Measurements from ENCODE around the gene POU2F3. TPM values are rescaled to one million over a fixed set of nuclear protein-coding genes. Genes with fewer than 3 reads are reported as not detected.

POU2F3 gene
- total RNA-seq, 1 donor from 2014 or later: 0.19 TPM

GRCh38 chr11:120344302-120345004 lies 104.5 kb downstream of the POU2F3 start:
- ATAC-seq (no peak), DNase-seq (ENCODE audit: missing footprints) (no peak)
- intact Hi-C loops (cut with DNase I): no loop called here

DNA sequence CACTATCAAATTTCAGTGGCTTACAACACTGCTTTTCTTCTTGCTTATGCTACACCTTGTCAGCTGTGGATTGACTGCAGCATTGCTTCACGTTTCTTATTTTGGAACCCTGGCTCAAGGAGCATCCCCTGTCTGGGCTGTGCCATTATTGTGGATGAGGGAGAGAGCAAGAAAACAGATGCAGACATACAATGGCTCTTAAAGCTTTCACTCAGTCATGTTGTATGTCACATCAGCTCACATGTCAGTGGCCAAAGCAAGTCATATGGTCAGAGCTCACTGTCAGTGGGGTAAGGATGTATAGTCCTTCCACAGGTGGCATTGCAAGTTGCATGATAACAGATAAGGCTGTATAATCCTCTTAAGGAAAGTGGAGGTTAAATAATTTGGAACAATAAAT lies 106.3 kb downstream of the POU2F3 start:
- ATAC-seq (no peak), DNase-seq (ENCODE audit: missing footprints) (no peak)
- intact Hi-C loops (cut with DNase I): no loop called here

GRCh38 chr11:120350637-120351036 lies 110.7 kb downstream of the POU2F3 start:
- intact Hi-C loops (cut with DNase I): no loop called here

GRCh38 chr11:120352405-120352804 lies 112.5 kb downstream of the POU2F3 start:
- DNase-seq (ENCODE audit: missing footprints) (no peak), ATAC-seq (no peak)
- intact Hi-C loops (cut with DNase I): no loop called here

More at GRCh38 chr11:120350637-120351036, 110.7 kb downstream of the POU2F3 start:
- no peak for DNase-seq (ENCODE audit: missing footprints)
- ATAC-seq: no peak

GRCh38 chr11:120354068-120354467 lies 114.1 kb downstream of the POU2F3 start:
- ATAC-seq: no peak
- DNase-seq (ENCODE audit: missing footprints): no peak
- intact Hi-C loops (cut with DNase I): no loop called here

DNA sequence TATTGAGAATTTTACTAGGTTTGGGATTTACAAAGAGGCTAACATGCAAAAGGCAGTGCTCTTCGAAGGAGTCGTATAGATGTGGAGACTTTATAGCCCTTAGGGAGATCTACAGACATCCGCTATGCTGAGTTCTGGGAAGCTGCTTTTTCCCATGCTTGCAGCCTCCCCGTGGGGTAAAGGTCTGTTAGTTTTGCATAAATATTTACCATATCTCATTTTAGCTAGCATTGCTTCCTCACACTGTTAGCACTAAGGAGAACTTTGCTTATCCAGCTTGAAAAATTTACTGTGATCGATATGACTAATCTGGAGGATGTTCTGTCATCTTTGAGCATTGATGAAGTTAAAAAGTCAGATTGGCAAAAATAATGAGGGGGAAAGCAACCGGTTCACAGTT lies 114.8 kb downstream of the POU2F3 start:
- intact Hi-C loops (cut with DNase I): no loop called here
- DNase-seq (ENCODE audit: missing footprints) (no peak), ATAC-seq (no peak)

GRCh38 chr11:120357620-120358019 lies 117.7 kb downstream of the POU2F3 start:
- ATAC-seq (no peak), DNase-seq (ENCODE audit: missing footprints) (no peak)
- intact Hi-C loops (cut with DNase I): no loop called here

GRCh38 chr11:120358729-120359128 lies 118.8 kb downstream of the POU2F3 start:
- intact Hi-C loops (cut with DNase I): no loop called here
- no peak for ATAC-seq
- DNase-seq (ENCODE audit: missing footprints): no peak

- no peak for DNase-seq (ENCODE audit: missing footprints)
Measured at GRCh38 chr11:120363436-120363835, 123.5 kb downstream of the POU2F3 start.

GRCh38 chr11:120365512-120365911 lies 125.6 kb downstream of the POU2F3 start:
- intact Hi-C loops (cut with DNase I): no loop called here
- no peak for ATAC-seq
- DNase-seq (ENCODE audit: missing footprints): no peak

More at GRCh38 chr11:120363436-120363835, 123.5 kb downstream of the POU2F3 start:
- intact Hi-C loops (cut with DNase I): no loop called here
- no peak for ATAC-seq

Other genes starting within 250 kb of the POU2F3 start
- gene TRIM29, start 102.0 kb upstream of the POU2F3 start, total RNA-seq: not detected
- 34.5 TPM for gene OAF, start 29.1 kb upstream of the POU2F3 start, total RNA-seq
- 8.4 TPM for gene TLCD5, start 85.2 kb downstream of the POU2F3 start, total RNA-seq
- gene ARHGEF12, start 96.3 kb downstream of the POU2F3 start, total RNA-seq: 81.7 TPM